Skeletal muscle satellite cell (primary cell): ENCODE data around the gene LACRT.

ENCODE experiments used
- H3K27me3 ChIP-seq: 2 replicates; pipeline ENCODE4 v1.7.0; 2013; ENCODE audit warnings: low read length; ENCODE audit not compliant: control insufficient read depth, insufficient read depth
- H3K36me3 ChIP-seq: 2 replicates; pipeline ENCODE4 v1.7.0; 2013; ENCODE audit warnings: mild to moderate bottlenecking, control low read depth, low read length; ENCODE audit not compliant: insufficient read depth
- H3K4me1 ChIP-seq: 2 replicates; pipeline ENCODE4 v1.7.0; 2013; ENCODE audit warnings: low read length; ENCODE audit not compliant: control insufficient read depth, insufficient read depth
- H3K4me2 ChIP-seq: 2 replicates; pipeline ENCODE4 v1.7.0; 2013; ENCODE audit warnings: mild to moderate bottlenecking, low read length
- H3K4me3 ChIP-seq: 2 replicates; pipeline ENCODE4 v1.7.0; 2013; ENCODE audit warnings: low read length
- H3K9ac ChIP-seq: 2 replicates; pipeline ENCODE4 v1.7.0; 2013; ENCODE audit warnings: mild to moderate bottlenecking, low read depth, low read length, moderate library complexity
- H3K9me3 ChIP-seq: replicated peaks from 2 replicates; pipeline ENCODE4 v1.7.0; 2013; ENCODE audit warnings: mild to moderate bottlenecking, control low read depth, low read length

LACRT gene

DNA sequence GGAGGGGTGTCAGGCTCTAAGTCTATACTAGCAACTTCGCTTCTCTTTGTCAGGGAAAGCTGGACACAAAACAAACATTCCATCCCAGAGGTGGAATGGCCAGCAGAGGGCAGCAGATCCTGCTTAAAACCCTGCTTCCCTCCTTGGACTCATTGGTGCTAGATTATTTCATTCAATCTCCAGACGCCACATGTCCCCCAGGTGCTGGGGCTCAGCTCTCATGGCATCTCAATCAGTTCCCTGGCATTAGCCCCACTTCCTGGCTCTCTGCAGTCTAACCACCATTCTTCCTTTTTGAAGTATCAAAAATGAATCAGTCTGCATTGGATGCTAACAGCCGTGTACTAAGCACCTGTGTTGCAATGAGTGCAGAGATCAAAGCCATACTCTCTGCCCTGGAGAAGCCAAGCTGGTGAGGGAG, 38.2 kb downstream of the LACRT start:
- Histone ChIP-seq H3K4me2 (no peak overlapping the region), H3K27me3 (peaks cover 45% of the 10 kb centered on the region), H3K9me3 (no peaks in the 10 kb centered on the region), H3K9ac (no peak overlapping the region), H3K4me3 (no peak overlapping the region), H3K4me1 (no peaks in the 10 kb centered on the region), H3K36me3 (no peaks in the 10 kb centered on the region)

DNA sequence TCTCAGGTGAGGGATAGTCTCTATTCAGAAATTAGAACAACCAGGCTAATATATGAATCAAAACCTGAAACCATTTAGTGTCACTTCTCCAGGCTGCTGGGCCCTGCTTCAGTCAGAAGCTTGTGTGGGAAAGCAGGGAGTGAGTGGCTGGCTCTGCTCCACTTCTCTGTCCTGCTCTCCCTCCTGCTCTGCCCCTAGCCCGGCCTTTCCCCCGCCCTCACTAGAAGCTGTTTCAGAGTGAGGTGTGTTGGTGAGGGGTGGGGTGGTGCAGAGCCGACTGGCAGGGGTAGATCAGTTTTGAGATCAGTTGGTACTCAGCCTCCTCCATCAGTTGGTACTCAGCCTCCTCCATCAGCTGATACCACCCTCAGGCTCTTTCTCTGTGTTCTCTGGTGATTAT, 39.2 kb downstream of the LACRT start:
- Histone ChIP-seq H3K36me3 (no peaks in the 10 kb centered on the region), H3K4me3 (no peak overlapping the region), H3K4me1 (no peaks in the 10 kb centered on the region), H3K27me3 (peaks cover 55% of the 10 kb centered on the region), H3K4me2 (no peak overlapping the region), H3K9ac (no peak overlapping the region), H3K9me3 (no peaks in the 10 kb centered on the region)

DNA sequence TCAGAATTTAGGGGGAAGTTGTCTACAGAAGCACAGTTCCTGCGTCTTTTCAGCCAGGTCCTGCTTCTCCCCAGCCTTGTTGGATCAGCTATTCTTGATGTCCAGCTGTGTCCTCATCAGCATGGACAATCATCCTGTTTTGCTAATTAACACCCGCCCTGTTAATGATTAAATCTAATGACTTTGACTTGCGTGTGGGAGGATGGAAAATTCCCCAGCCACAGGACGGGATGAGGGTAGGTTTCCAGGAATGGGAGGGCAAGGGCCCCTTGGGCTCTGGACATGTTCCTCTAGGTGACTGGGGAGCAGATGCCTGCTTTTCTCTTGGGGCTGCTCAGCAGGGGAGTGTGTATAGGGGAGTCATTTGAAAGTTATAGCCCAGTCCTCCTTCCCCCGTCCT, 41.0 kb downstream of the LACRT start:
- peaks cover 64% of the 10 kb centered on the region for H3K27me3 ChIP-seq
- H3K4me1 ChIP-seq: no peaks in the 10 kb centered on the region

GRCh38 chr12:54593135-54593534, 41.6 kb downstream of the LACRT start:
- H3K4me2 ChIP-seq: no peak overlapping the region
- no peaks in the 10 kb centered on the region for H3K36me3 ChIP-seq
- H3K4me1 ChIP-seq: no peaks in the 10 kb centered on the region
- H3K9me3 ChIP-seq: no peaks in the 10 kb centered on the region
- peaks cover 66% of the 10 kb centered on the region for H3K27me3 ChIP-seq
- H3K4me3 ChIP-seq: no peak overlapping the region
- no peak overlapping the region for H3K9ac ChIP-seq

More for the DNA sequence above, 41.0 kb downstream of the LACRT start:
- no peaks in the 10 kb centered on the region for H3K9me3 ChIP-seq
- no peak overlapping the region for H3K9ac ChIP-seq
- no peaks in the 10 kb centered on the region for H3K36me3 ChIP-seq
- no peak overlapping the region for H3K4me3 ChIP-seq
- H3K4me2 ChIP-seq: no peak overlapping the region

- H3K4me2 ChIP-seq: no peak overlapping the region
- H3K9ac ChIP-seq: no peak overlapping the region
- H3K4me1 ChIP-seq: no peaks in the 10 kb centered on the region
- no peaks in the 10 kb centered on the region for H3K36me3 ChIP-seq
- peaks cover 69% of the 10 kb centered on the region for H3K27me3 ChIP-seq
- no peaks in the 10 kb centered on the region for H3K9me3 ChIP-seq
- H3K4me3 ChIP-seq: no peak overlapping the region
Observed at GRCh38 chr12:54592316-54592715, 42.4 kb downstream of the LACRT start.

DNA sequence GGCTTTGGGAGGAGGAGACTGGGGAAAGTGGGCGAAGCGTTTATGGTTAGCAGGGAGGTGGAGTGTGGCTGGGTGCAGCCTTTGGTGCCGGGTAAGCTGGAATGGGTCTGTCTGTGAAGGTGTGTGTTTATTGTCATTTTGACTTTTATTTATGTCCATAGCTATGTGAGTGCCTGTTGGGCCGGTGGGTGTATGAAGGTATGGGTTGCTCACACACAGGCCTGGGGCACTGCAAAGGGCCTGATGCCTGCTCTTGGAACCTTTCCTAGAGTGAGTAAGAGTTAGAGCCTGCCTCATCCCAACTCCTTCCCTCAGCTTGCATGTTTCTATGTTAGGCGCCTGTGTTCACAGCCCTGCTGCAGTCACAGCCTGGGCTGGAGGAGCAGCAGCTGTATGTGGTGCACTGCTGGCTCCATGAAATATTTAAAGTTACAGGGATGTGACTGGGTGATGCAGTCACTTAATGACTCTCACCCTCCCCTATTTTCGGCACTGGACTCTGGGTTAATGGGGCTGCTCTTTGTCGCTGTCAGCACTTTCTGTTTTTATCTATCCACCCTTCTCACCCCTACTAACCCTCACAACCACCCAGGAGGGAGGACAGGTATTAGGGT, 43.6 kb downstream of the LACRT start:
- H3K9me3 ChIP-seq: no peaks in the 10 kb centered on the region
- H3K4me2 ChIP-seq: no peak overlapping the region
- no peak overlapping the region for H3K9ac ChIP-seq
- H3K4me3 ChIP-seq: no peak overlapping the region
- H3K4me1 ChIP-seq: no peaks in the 10 kb centered on the region
- no peaks in the 10 kb centered on the region for H3K36me3 ChIP-seq
- peaks cover 81% of the 10 kb centered on the region for H3K27me3 ChIP-seq

DNA sequence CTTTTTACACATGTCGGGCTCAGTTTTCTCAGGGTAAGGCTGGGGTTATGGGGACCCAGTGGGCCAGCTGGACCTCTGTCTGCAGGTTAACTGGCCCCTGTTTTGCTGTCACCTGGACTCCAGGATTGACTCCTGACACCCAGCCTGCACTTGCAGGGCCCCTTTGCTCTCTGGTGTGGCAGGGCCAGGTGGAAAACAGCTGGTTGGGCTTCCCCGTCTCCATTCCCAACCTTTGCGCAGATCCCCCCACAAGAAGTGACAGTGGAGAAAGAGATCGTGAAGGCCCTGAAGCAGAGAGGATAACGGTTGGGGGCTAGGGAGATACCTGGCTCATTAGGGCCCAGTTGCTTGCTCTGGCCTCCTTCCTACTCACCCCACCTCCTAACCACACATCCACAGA, 44.7 kb downstream of the LACRT start:
- Histone ChIP-seq H3K9me3 (no peaks in the 10 kb centered on the region), H3K4me1 (no peaks in the 10 kb centered on the region), H3K4me2 (no peak overlapping the region), H3K9ac (no peak overlapping the region), H3K27me3 (peaks cover 87% of the 10 kb centered on the region), H3K4me3 (no peak overlapping the region), H3K36me3 (no peaks in the 10 kb centered on the region)

DNA sequence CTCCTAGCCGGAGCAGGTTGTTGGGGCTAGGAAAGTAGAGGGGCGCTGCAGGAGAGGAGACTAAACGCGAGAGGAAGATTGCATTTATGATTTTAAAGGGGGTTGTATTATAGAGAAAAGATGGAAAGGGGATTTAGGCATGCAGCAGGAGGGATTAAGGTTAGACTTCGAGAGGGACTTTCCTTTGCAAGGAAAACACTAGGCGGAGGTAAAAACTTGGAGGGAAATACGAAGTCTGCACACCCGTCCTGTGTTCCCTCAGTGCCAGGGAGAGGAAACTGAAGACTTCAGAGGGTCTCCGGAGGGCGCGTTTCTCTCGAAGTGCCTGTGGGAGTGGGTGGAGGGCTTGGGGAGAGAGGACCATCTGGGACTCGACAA, 45.8 kb downstream of the LACRT start:
- H3K36me3 ChIP-seq: no peaks in the 10 kb centered on the region
- H3K9ac ChIP-seq: no peak overlapping the region
- no peak overlapping the region for H3K4me2 ChIP-seq
- no peaks in the 10 kb centered on the region for H3K9me3 ChIP-seq
- peaks cover 83% of the 10 kb centered on the region for H3K27me3 ChIP-seq
- no peaks in the 10 kb centered on the region for H3K4me1 ChIP-seq
- H3K4me3 ChIP-seq: no peak overlapping the region

DNA sequence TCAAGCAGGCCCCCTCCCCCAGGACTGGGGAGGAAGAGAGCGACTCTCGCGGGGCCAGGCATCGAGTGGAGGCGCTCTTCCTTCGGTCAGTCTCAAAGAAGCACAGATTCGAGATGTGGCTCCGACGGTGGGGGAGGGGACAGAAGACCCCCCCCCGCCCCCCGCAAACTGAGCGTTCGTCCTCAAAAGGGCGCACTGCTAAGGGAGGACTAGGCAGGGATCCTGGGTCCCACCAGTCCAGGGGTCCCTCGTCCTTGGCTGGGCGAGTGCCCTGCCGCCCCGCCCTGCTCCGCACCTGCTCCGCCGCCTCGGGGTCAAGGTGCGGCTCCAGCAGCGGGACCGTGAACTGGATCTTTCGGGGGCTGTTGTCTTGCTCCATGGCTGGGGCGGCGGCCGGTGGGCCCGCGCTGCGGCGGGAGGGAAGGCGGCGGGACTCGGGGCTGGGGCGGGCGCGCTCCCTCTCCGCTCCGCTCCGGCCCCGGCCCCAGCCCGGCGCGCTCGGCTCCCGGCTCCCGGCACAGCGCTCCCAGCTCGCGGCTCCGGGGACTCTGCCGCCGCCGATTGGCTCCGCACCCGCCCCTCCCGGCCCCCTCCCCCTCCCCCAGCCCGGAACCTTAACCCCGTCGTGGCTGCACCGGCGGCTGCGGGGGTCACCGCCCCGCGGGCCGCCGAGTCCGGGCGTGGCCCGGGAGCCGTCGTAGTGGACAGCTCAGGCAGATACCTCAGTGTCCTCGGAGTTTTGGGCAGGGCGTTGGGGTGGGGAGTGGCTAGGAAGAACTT, 46.4 kb downstream of the LACRT start, which contains the start of gene PPP1R1A:
TSS of gene PPP1R1A (minus strand) at position 550 of the 780 bp plus-strand sequence. CDS start at position 379, 171 bp downstream.
- H3K36me3 ChIP-seq: no peaks in the 10 kb centered on the region
- no peak within 1 kb of the TSS for H3K4me3 ChIP-seq
- no peaks in the 10 kb centered on the region for H3K9me3 ChIP-seq
- peaks cover 82% of the 10 kb centered on the region for H3K27me3 ChIP-seq
- no peak within 1 kb of the TSS for H3K4me2 ChIP-seq
- H3K9ac ChIP-seq: no peak within 1 kb of the TSS
- H3K4me1 ChIP-seq: no peaks in the 10 kb centered on the region

- H3K27me3 ChIP-seq: peaks cover 75% of the 10 kb centered on the region
- no peaks in the 10 kb centered on the region for H3K9me3 ChIP-seq
- no peak overlapping the region for H3K9ac ChIP-seq
- no peaks in the 10 kb centered on the region for H3K4me1 ChIP-seq
- H3K4me3 ChIP-seq: no peak overlapping the region
- no peaks in the 10 kb centered on the region for H3K36me3 ChIP-seq
- no peak overlapping the region for H3K4me2 ChIP-seq
Observed at GRCh38 chr12:54587315-54587873, 47.3 kb downstream of the LACRT start.

GRCh38 chr12:54586620-54587019, 48.1 kb downstream of the LACRT start:
- H3K27me3 ChIP-seq: peaks cover 72% of the 10 kb centered on the region
- no peaks in the 10 kb centered on the region for H3K36me3 ChIP-seq
- H3K9ac ChIP-seq: no peak overlapping the region
- H3K4me1 ChIP-seq: no peaks in the 10 kb centered on the region
- H3K4me3 ChIP-seq: no peak overlapping the region
- H3K9me3 ChIP-seq: no peaks in the 10 kb centered on the region
- no peak overlapping the region for H3K4me2 ChIP-seq
